Tibial artery (tissue), 4 donors: ENCODE data around the gene FOXN4.

Experiments used
- DNase-seq, 2 donors: peaks; one replicate each; pipeline ENCODE4 v3.0.0-alpha.2; 2019
- H3K27ac ChIP-seq, 2 donors: fragments of 200-600 bp; sonication (generic) in 1 of 2; 1 replicate in 1 of 2; 2 replicates in 1 of 2; pipeline ENCODE4 v1.5.1; 2018 to 2019; ENCODE audit warnings: mild to moderate bottlenecking in 1 of 2
- H3K27me3 ChIP-seq, 2 donors: fragments of 200-600 bp; sonication (generic) in 1 of 2; one replicate each; pipeline versions ENCODE4 v1.5.1 to v1.6.0; 2016 to 2019
- H3K36me3 ChIP-seq, 3 donors: fragments of 200-600 bp; sonication (generic) in 2 of 3; one replicate each; pipeline ENCODE4 v1.5.1; 2016 to 2019; ENCODE audit warnings: mild to moderate bottlenecking in 2 of 3
- H3K4me1 ChIP-seq, 4 donors: fragments of 200-600 bp; sonication (generic) in 2 of 4; 1 replicate in 3 of 4; 2 replicates in 1 of 4; pipeline ENCODE4 v1.5.1; 2016 to 2019
- H3K4me3 ChIP-seq, 2 donors: fragments of 200-600 bp; sonication (generic) in 1 of 2; 1 replicate in 1 of 2; 2 replicates in 1 of 2; pipeline ENCODE4 v1.5.1; 2018 to 2019; ENCODE audit warnings: mild to moderate bottlenecking in 2 of 2
- H3K9me3 ChIP-seq, 3 donors: fragments of 200-600 bp; sonication (generic) in 1 of 3; one replicate each; pipeline ENCODE4 v1.5.1; 2016 to 2019
- CTCF ChIP-seq, 2 experiments: fragments of 200-600 bp in 1 of 2; fragments of 450-650 bp in 1 of 2; IDR thresholded peaks; one replicate each; pipeline ENCODE4 v1.5.1; 2017 to 2019; ENCODE audit warnings: antibody characterized with exemption in 2 of 2, mild to moderate bottlenecking in 1 of 2, moderate library complexity in 1 of 2
- intact Hi-C: fragments of 100-400 bp; cut with DNase I; formaldehyde crosslinking; loops from one replicate; pipeline ENCODE4 v1.15.0; 2023; ENCODE audit warnings: low total_unique reads

The FOXN4 gene

GRCh38 chr12:109232731-109233130, 76.4 kb downstream of the FOXN4 start:
- Histone ChIP-seq H3K27ac (no peak overlapping the region), H3K4me3 (no peak overlapping the region), H3K36me3 (peaks cover 74 to 100% (median 90%) of the 10 kb centered on the region in 3 donors), H3K9me3 (no peaks in the 10 kb centered on the region), H3K27me3 (no peaks in the 10 kb centered on the region), H3K4me1 (no peaks in the 10 kb centered on the region)
- intact Hi-C loops = no loop called here
- DNase-seq = no peak
- TF ChIP-seq CTCF (IDR thresholded peaks at IDR 0.05) = no peak

- no peaks in the 10 kb centered on the region for H3K9me3 ChIP-seq
- H3K4me3 ChIP-seq = no peak overlapping the region
- no peak for TF ChIP-seq CTCF (IDR thresholded peaks at IDR 0.05)
- intact Hi-C loops = no loop called here
- no peaks in the 10 kb centered on the region for H3K27me3 ChIP-seq
- no peaks in the 10 kb centered on the region for H3K4me1 ChIP-seq
- no peak overlapping the region for H3K27ac ChIP-seq
- no peak for DNase-seq
- peaks cover 62 to 100% (median 86%) of the 10 kb centered on the region in 3 donors for H3K36me3 ChIP-seq
Measured at GRCh38 chr12:109230193-109230592, 78.9 kb downstream of the FOXN4 start.

GRCh38 chr12:109228664-109229063, 80.4 kb downstream of the FOXN4 start:
- intact Hi-C loops = no loop called here
- Histone ChIP-seq H3K27ac (no peak overlapping the region), H3K36me3 (peaks cover 65 to 100% (median 86%) of the 10 kb centered on the region in 3 donors), H3K4me1 (no peaks in the 10 kb centered on the region), H3K4me3 (no peak overlapping the region), H3K9me3 (no peaks in the 10 kb centered on the region), H3K27me3 (no peaks in the 10 kb centered on the region)
- no peak for TF ChIP-seq CTCF (IDR thresholded peaks at IDR 0.05)
- no peak for DNase-seq
